ENCODE measurements around the gene ALDH18A1.
A peak's percentile ranks its signal among the peaks of the same experiment; 100 is the strongest.
"Not testable (repeated sequence)": the region's sequence is repeated elsewhere in the genome, so short reads cannot be mapped to it uniquely, and the experiment has no call there.

The ALDH18A1 gene

GRCh38 chr10:95648138-95648537 lies 8.4 kb downstream of the ALDH18A1 start:
- DNase-seq (ENCODE audit: low read depth), result no peak

GRCh38 chr10:95646160-95646559 lies 10.4 kb downstream of the ALDH18A1 start:
- DNase-seq (ENCODE audit: low read depth), result no peak

GRCh38 chr10:95644901-95645300 lies 11.6 kb downstream of the ALDH18A1 start:
- DNase-seq (ENCODE audit: low read depth), result no peak

- no peak for DNase-seq (ENCODE audit: low read depth)
Measured at GRCh38 chr10:95640891-95641315, 15.6 kb downstream of the ALDH18A1 start.

- no peak for DNase-seq (ENCODE audit: low read depth)
Measured at GRCh38 chr10:95637911-95638310, 18.6 kb downstream of the ALDH18A1 start.

GRCh38 chr10:95637140-95637539 lies 19.4 kb downstream of the ALDH18A1 start:
- no peak for DNase-seq (ENCODE audit: low read depth)

- DNase-seq (ENCODE audit: low read depth), result no peak
Measured at GRCh38 chr10:95635319-95635733, 21.2 kb downstream of the ALDH18A1 start.

- DNase-seq (ENCODE audit: low read depth), result no peak
Measured at GRCh38 chr10:95628786-95629185, 27.7 kb downstream of the ALDH18A1 start.

- DNase-seq (ENCODE audit: low read depth), result no peak
Measured at GRCh38 chr10:95626500-95626899, 30.0 kb downstream of the ALDH18A1 start.

- not testable (repeated sequence) for DNase-seq (ENCODE audit: low read depth)
Measured at GRCh38 chr10:95620415-95620814, 36.1 kb downstream of the ALDH18A1 start.

GRCh38 chr10:95618101-95618500 lies 38.4 kb downstream of the ALDH18A1 start:
- DNase-seq (ENCODE audit: low read depth), result no peak

- DNase-seq (ENCODE audit: low read depth), result no peak
Measured at GRCh38 chr10:95616446-95616845, 40.1 kb downstream of the ALDH18A1 start.

GRCh38 chr10:95613330-95613729 lies 43.2 kb downstream of the ALDH18A1 start:
- no peak for DNase-seq (ENCODE audit: low read depth)

- DNase-seq (ENCODE audit: low read depth), result no peak
Measured at GRCh38 chr10:95610727-95611126, 45.8 kb downstream of the ALDH18A1 start.

GRCh38 chr10:95606922-95607321 lies 49.6 kb downstream of the ALDH18A1 start:
- no peak for DNase-seq (ENCODE audit: low read depth)

GRCh38 chr10:95605163-95605562 lies 51.3 kb downstream of the ALDH18A1 start:
- no peak for DNase-seq (ENCODE audit: low read depth)

- no peak for DNase-seq (ENCODE audit: low read depth)
Measured at GRCh38 chr10:95604630-95605029, 51.9 kb downstream of the ALDH18A1 start.

- DNase-seq (ENCODE audit: low read depth), result no peak
Measured at GRCh38 chr10:95602382-95602781, 54.1 kb downstream of the ALDH18A1 start.

- peak; percentile 78 for DNase-seq (ENCODE audit: low read depth)
Measured at GRCh38 chr10:95601116-95601719, 55.3 kb downstream of the ALDH18A1 start.

GRCh38 chr10:95600158-95600557 lies 56.4 kb downstream of the ALDH18A1 start:
- no peak for DNase-seq (ENCODE audit: low read depth)

GRCh38 chr10:95597788-95598187 lies 58.7 kb downstream of the ALDH18A1 start:
- DNase-seq (ENCODE audit: low read depth), result no peak

GRCh38 chr10:95588025-95588424 lies 68.5 kb downstream of the ALDH18A1 start:
- DNase-seq (ENCODE audit: low read depth), result no peak

GRCh38 chr10:95579835-95580535 lies 76.5 kb downstream of the ALDH18A1 start:
- no peak for DNase-seq (ENCODE audit: low read depth)

GRCh38 chr10:95579292-95579691 lies 77.2 kb downstream of the ALDH18A1 start:
- DNase-seq (ENCODE audit: low read depth), result no peak
